ENCODE results near the gene NPL. TPM values are rescaled to one million over a fixed set of nuclear protein-coding genes. Genes with fewer than 3 reads are reported as not detected.

The NPL gene
- total and polyA plus RNA-seq, 2 of the 13 experiments (the other 11 are each of a cell fraction or from before 2014, with no cell fraction given), result 0.03 to 0.04 TPM

DNA sequence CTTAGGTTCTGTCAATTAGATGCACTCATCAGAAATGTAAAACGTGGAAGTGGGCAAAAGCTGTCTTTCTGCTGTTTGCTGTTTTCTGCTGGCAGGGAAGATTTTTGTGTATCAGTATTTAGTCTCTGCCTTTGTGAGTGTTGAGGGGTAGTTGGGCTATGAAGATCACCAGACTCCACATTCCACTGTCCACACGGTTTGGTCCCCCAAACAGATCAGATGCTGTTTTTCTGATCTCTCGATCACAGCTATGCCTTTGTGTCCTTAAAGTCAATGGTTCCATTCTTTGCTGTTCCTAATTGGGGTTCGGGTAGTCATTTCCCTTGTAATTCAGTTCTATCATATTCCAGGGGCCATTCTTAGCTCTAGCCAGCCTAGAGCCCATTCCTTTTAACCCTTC is 27.0 kb upstream of the NPL start:
- H3K79me2 ChIP-seq (ENCODE audit: insufficient read depth, low read length), result no peaks in the 10 kb centered on the region
- FAIRE-seq, result no peak
- ChIA-PET CTCF (ENCODE audit: low intra/inter-chr PET ratio, low total read pairs) (no interaction called here), POLR2A (no interaction called here)
- WGBS (ENCODE audit: low lambda C conversion rate), result 5% methylated on average over 4 of the region's 4 CpGs
- H3K27ac ChIP-seq (ENCODE audit: extremely low read length, insufficient read depth, low read length), result no peak overlapping the region
- in situ Hi-C loops (cut with HindIII; ENCODE audit: extremely low pct_ligation_motif_present, low pct_unique_long_range_greater_than_20kb) (no loop called here), intact Hi-C loops (cut with micrococcal nuclease; ENCODE audit: unreplicated experiment) (no loop called here)
- no peak overlapping the region for H2AFZ ChIP-seq (ENCODE audit: low read length)
- H3K4me1 ChIP-seq (ENCODE audit: insufficient read depth, low read length), result no peaks in the 10 kb centered on the region
- no peaks in the 10 kb centered on the region for H4K20me1 ChIP-seq (ENCODE audit: insufficient read depth, low read length)
- H3K9ac ChIP-seq (ENCODE audit: insufficient read depth, low read depth, low read length), result no peak overlapping the region
- peaks cover 12% of the 10 kb centered on the region for H3K9me3 ChIP-seq (ENCODE audit: low read length)
- H3K4me3 ChIP-seq (replicated peaks in 1 of 3; ENCODE audit: insufficient read depth in 1 of 3, low read depth in 2 of 3, low read length in 3 of 3), result no peak overlapping the region
- H3K36me3 ChIP-seq (replicated peaks in 1 of 2; ENCODE audit: control insufficient read depth in 1 of 2, insufficient read depth in 2 of 2, low read length in 2 of 2), result no peaks in the 10 kb centered on the region
- no peaks in the 10 kb centered on the region; a peak in 2 of 5 replicates for H3K27me3 ChIP-seq (ENCODE audit: control insufficient read depth in 1 of 2, insufficient read depth in 2 of 2, low read length in 2 of 2)
- no peak overlapping the region for H3K4me2 ChIP-seq (ENCODE audit: low read depth, low read length)
- DNase-seq (ENCODE audit: low spot score), result no peak
- BruUV-seq (replicated peaks), result no TSS peak
- ATAC-seq, result no peak
- no peak for TF ChIP-seq NBN (conservative IDR thresholded peaks at IDR 0.05)
- TF ChIP-seq, protein P1, sequence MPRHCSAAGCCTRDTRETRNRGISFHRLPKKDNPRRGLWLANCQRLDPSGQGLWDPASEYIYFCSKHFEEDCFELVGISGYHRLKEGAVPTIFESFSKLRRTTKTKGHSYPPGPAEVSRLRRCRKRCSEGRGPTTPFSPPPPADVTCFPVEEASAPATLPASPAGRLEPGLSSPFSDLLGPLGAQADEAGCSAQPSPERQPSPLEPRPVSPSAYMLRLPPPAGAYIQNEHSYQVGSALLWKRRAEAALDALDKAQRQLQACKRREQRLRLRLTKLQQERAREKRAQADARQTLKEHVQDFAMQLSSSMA (CRISPR knock-in tag; IDR thresholded peaks at IDR 0.05), result no peak
- TF ChIP-seq DMAP1 (CRISPR knock-in tag; IDR thresholded peaks at IDR 0.05), result no peak
- TF ChIP-seq, protein P2, sequence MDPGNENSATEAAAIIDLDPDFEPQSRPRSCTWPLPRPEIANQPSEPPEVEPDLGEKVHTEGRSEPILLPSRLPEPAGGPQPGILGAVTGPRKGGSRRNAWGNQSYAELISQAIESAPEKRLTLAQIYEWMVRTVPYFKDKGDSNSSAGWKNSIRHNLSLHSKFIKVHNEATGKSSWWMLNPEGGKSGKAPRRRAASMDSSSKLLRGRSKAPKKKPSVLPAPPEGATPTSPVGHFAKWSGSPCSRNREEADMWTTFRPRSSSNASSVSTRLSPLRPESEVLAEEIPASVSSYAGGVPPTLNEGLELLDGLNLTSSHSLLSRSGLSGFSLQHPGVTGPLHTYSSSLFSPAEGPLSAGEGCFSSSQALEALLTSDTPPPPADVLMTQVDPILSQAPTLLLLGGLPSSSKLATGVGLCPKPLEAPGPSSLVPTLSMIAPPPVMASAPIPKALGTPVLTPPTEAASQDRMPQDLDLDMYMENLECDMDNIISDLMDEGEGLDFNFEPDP (CRISPR knock-in tag; conservative IDR thresholded peaks at IDR 0.05), result no peak
- TF ChIP-seq ELF1 (CRISPR knock-in tag; IDR thresholded peaks at IDR 0.05), result no peak
- TF ChIP-seq, protein P3, sequence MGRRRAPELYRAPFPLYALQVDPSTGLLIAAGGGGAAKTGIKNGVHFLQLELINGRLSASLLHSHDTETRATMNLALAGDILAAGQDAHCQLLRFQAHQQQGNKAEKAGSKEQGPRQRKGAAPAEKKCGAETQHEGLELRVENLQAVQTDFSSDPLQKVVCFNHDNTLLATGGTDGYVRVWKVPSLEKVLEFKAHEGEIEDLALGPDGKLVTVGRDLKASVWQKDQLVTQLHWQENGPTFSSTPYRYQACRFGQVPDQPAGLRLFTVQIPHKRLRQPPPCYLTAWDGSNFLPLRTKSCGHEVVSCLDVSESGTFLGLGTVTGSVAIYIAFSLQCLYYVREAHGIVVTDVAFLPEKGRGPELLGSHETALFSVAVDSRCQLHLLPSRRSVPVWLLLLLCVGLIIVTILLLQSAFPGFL (CRISPR knock-in tag; IDR thresholded peaks at IDR 0.05), result no peak
- no peak for TF ChIP-seq HDAC2 (CRISPR knock-in tag; IDR thresholded peaks at IDR 0.05)
- no peak for TF ChIP-seq RBAK (CRISPR knock-in tag; IDR thresholded peaks at IDR 0.05)
- no peak for TF ChIP-seq NFKB2 (CRISPR knock-in tag; IDR thresholded peaks at IDR 0.05; ENCODE audit: borderline replicate concordance)
- no peak for TF ChIP-seq ZMYM4 (CRISPR knock-in tag; IDR thresholded peaks at IDR 0.05)
- TF ChIP-seq, protein P4, sequence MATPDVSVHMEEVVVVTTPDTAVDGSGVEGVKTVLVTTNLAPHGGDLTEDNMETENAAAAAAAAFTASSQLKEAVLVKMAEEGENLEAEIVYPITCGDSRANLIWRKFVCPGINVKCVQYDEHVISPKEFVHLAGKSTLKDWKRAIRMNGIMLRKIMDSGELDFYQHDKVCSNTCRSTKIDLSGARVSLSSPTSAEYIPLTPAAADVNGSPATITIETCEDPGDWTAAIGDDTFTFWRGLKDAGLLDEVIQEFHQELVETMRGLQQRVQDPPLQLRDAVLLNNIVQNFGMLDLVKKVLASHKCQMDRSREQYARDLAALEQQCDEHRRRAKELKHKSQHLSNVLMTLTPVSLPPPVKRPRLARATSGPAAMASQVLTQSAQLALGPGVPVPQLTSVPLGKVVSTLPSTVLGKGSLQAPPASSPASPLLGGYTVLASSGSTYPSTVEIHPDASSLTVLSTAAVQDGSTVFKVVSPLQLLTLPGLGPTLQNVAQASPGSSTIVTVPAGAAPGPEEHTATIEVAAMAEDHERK (CRISPR knock-in tag; IDR thresholded peaks at IDR 0.05; ENCODE audit: low read depth), result no peak
- TF ChIP-seq, protein P5, sequence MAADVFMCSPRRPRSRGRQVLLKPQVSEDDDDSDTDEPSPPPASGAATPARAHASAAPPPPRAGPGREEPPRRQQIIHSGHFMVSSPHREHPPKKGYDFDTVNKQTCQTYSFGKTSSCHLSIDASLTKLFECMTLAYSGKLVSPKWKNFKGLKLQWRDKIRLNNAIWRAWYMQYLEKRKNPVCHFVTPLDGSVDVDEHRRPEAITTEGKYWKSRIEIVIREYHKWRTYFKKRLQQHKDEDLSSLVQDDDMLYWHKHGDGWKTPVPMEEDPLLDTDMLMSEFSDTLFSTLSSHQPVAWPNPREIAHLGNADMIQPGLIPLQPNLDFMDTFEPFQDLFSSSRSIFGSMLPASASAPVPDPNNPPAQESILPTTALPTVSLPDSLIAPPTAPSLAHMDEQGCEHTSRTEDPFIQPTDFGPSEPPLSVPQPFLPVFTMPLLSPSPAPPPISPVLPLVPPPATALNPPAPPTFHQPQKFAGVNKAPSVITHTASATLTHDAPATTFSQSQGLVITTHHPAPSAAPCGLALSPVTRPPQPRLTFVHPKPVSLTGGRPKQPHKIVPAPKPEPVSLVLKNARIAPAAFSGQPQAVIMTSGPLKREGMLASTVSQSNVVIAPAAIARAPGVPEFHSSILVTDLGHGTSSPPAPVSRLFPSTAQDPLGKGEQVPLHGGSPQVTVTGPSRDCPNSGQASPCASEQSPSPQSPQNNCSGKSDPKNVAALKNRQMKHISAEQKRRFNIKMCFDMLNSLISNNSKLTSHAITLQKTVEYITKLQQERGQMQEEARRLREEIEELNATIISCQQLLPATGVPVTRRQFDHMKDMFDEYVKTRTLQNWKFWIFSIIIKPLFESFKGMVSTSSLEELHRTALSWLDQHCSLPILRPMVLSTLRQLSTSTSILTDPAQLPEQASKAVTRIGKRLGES (CRISPR knock-in tag; IDR thresholded peaks at IDR 0.05; ENCODE audit: borderline replicate concordance), result no peak
- no peak for TF ChIP-seq ZNF235 (CRISPR knock-in tag; IDR thresholded peaks at IDR 0.05; ENCODE audit: borderline replicate concordance)
- TF ChIP-seq, protein P6, sequence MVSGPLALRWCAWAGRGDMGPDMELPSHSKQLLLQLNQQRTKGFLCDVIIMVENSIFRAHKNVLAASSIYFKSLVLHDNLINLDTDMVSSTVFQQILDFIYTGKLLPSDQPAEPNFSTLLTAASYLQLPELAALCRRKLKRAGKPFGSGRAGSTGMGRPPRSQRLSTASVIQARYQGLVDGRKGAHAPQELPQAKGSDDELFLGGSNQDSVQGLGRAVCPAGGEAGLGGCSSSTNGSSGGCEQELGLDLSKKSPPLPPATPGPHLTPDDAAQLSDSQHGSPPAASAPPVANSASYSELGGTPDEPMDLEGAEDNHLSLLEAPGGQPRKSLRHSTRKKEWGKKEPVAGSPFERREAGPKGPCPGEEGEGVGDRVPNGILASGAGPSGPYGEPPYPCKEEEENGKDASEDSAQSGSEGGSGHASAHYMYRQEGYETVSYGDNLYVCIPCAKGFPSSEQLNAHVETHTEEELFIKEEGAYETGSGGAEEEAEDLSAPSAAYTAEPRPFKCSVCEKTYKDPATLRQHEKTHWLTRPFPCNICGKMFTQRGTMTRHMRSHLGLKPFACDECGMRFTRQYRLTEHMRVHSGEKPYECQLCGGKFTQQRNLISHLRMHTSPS (CRISPR knock-in tag; IDR thresholded peaks at IDR 0.05; ENCODE audit: low read depth), result no peak
- TF ChIP-seq ZNF101 (CRISPR knock-in tag; IDR thresholded peaks at IDR 0.05; ENCODE audit: borderline replicate concordance, low read depth), result no peak

Data from HepG2 (cell line).